ENCODE measurements around the gene AGAP2.
"Not testable (repeated sequence)": the region's sequence is repeated elsewhere in the genome, so short reads cannot be mapped to it uniquely, and the experiment has no call there.

AGAP2 gene

GRCh38 chr12:57735198-57735855 lies 3.2 kb downstream of the AGAP2 start:
- no peak for DNase-seq

DNA sequence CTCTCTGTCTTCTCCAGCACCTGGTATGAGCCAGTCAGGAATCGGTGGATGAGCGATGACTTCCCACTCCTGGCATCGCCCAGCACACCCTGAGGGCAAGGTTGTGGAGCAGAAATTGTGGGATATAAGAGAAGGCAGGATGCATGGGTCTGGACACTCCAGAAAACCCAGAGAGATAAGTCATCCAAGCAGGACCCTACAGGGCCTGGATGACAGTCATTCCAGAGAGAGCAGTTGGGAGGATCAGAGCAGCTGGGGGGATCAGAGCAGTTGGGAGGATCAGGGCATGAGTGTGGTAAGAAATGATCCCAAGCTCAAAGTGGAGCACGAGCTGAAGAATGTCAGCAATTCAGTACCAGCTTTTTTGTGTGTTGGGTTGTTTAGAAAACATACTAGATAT lies 4.0 kb downstream of the AGAP2 start:
- no peak for DNase-seq

- no peak for DNase-seq
Observed at GRCh38 chr12:57733928-57734327, 4.6 kb downstream of the AGAP2 start.

GRCh38 chr12:57732726-57733593 lies 5.6 kb downstream of the AGAP2 start:
- no peak for DNase-seq

GRCh38 chr12:57732270-57732669 lies 6.3 kb downstream of the AGAP2 start:
- no peak for DNase-seq

- DNase-seq: no peak
Observed at GRCh38 chr12:57731411-57732080, 7.0 kb downstream of the AGAP2 start.

- DNase-seq: no peak
Observed at GRCh38 chr12:57730336-57731067, 8.0 kb downstream of the AGAP2 start.

DNA sequence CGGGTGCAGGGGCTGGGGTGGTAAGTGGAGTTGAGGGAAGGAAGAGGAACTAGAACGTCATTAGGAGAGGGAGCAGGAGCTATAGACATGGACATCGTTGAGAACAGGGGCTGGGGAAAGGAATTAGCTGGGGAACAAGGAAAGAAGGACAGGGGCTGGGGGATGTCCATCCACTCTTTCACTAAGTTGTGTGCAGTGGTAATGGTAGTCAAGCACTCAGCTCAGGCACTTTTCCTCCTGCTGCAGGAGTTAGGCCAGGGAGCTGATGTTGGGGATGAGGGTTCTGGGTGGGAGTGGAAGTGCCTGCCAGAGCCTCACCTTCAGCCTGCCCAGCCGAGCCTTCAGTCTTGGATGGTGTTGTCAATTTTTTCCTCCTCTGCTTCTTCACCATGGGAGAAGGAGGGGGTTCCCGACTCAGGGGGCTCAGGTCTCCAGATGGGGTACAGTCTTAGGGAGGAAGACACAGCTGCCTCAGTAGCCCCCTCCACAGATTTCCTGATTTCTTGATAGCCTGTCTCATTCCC lies 9.2 kb downstream of the AGAP2 start:
- DNase-seq: no peak

- no peak for DNase-seq
Observed at GRCh38 chr12:57727758-57728395, 10.7 kb downstream of the AGAP2 start.

GRCh38 chr12:57726884-57727757 lies 11.4 kb downstream of the AGAP2 start:
- no peak for DNase-seq

GRCh38 chr12:57726151-57726883 lies 12.2 kb downstream of the AGAP2 start:
- peak; percentile 90 to 91 for DNase-seq

- DNase-seq: no peak
Observed at GRCh38 chr12:57725851-57726150, 12.7 kb downstream of the AGAP2 start.

DNA sequence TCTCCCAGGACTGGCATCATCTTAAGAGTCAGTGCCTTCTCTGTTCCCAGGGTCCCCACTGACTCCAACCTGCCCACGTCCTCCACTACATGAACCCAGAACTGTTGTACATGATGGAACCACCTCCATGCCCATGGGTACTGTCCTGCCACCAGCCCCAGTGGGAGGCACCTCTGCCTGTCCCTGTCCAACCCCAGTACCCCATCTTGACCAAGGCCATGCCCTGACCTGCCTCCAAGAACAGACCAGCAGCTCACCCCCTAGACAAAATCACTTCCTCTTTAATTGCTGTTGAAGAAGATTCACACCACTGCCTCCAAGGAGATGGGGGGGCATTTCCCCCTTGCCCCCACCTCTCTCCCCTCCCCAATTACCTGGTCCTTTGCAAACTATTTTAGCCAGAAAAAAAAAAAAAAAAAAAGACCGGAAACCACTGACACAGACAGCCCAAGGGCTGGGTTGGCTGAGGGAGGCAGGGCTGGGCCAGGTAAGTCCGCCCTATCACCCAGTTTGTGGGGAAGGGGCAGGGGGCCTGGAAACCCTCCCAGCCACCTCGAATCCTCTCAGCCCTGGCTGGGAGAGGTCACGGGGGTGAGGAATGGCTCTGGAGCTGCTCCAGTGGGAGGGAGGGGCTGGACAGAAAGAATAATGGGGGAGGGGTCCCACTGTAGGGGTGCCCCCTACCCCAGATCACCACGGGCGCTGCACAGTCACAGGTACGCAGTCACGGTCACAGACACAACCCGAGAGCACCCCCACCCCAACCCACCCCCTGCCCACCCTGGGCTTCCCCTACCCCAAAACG lies 13.4 kb downstream of the AGAP2 start:
- no peak for DNase-seq

GRCh38 chr12:57724003-57724935 lies 14.3 kb downstream of the AGAP2 start:
- DNase-seq: no peak

DNA sequence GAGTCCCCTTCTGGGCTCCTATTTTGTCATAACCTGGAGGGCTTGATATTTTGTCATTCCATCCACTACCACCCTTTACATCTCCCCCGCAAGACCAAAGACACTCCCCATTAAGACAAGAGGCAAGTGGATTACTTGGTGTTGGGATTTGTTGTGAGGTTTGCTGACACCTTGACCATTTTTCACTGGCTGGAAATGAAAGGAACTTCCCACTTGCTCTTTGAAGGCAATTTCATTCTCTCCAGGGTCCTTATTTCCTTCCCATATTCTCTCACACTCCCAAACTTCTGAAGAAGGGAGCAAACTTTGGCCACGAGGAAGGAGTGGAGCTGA lies 14.9 kb downstream of the AGAP2 start:
- no peak for DNase-seq

DNA sequence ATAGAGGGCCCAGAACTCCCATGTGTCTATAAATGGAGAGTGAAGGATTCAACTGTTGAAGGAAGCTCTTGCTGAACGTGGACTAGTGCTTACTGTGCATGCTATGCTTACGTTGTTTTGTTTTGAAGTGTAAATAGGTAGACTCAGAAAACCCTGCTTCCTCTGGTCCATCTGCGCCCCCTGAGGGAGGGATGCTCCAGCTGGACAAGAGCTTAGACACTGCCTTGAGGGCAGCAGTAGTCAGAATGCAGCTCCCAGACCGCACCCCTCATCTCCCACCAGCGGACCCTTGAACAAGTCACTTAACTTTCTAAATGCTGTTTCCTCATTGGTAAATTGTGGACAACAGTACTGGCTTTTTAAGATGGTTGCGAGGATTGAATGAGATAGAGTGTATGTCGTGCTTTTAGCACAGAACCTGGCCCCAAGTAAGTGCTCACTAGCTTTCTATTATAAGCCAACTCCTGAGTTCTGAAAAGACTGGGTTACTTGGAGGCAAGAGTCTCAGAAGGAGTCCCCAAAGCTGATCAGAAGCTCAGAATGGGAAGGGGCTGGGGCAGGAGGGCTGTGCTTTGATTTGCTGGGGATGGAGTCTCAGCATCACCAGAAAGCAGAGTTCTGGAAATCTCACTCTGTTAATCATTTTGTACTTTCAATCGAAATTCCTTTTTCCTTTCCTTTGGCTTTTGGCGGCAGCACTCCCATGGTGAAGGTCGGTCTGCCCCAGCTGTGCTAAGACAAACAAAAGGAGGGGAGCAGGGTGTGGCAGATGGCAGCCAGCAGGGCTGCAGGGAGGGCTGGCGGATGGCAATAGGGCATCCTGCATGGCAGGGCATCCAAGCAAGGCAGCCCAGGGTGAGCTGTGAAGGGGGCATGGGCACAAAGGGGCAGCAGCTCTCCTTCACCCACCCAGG lies 15.6 kb downstream of the AGAP2 start:
- DNase-seq: no peak

- not testable (repeated sequence) for DNase-seq
Observed at GRCh38 chr12:57721846-57722608, 16.5 kb downstream of the AGAP2 start.
